Neural cell (in vitro differentiated cells): Measurements from ENCODE around the gene GRIA3. TPM values are rescaled to one million over a fixed set of nuclear protein-coding genes. Genes with fewer than 3 reads are reported as not detected.

Source experiments
- H2AFZ ChIP-seq: fragments of 200-600, 300-800 bp; sonication (generic), shearing (Covaris generic); 2 replicates; pipeline ENCODE4 v1.6.0; 2014; ENCODE audit warnings: low read depth, mild to moderate bottlenecking, antibody characterized with exemption, low read length, moderate library complexity
- H3F3A ChIP-seq: fragments of 200-600 bp; shearing (Covaris generic); 2 replicates; pipeline ENCODE4 v1.6.1; 2016; ENCODE audit warnings: mild to moderate bottlenecking, moderate library complexity, mixed read lengths, antibody characterized with exemption, low read length; ENCODE audit not compliant: insufficient read depth, poor library complexity, severe bottlenecking
- H3K27ac ChIP-seq: fragments of 200-600, 300-800 bp; sonication (generic), shearing (Covaris generic); 2 replicates; pipeline ENCODE4 v1.5.1; 2014; ENCODE audit warnings: mild to moderate bottlenecking, low read length, moderate library complexity
- H3K27me3 ChIP-seq: fragments of 300-800, 200-600 bp; sonication (generic), shearing (Covaris generic); 2 replicates; pipeline ENCODE4 v1.6.0; 2014; ENCODE audit warnings: mild to moderate bottlenecking, low read depth, low read length, moderate library complexity; ENCODE audit not compliant: insufficient read depth
- H3K36me3 ChIP-seq: fragments of 300-800, 200-600 bp; sonication (generic), shearing (Covaris generic); 2 replicates; pipeline ENCODE4 v1.5.1; 2014; ENCODE audit warnings: mild to moderate bottlenecking, antibody characterized with exemption, low read length, moderate library complexity; ENCODE audit not compliant: insufficient read depth
- H3K4me2 ChIP-seq: fragments of 300-800, 200-600 bp; sonication (generic), shearing (Covaris generic); 2 replicates; pipeline ENCODE4 v1.6.0; 2014; ENCODE audit warnings: mild to moderate bottlenecking, low read length
- H3K4me3 ChIP-seq: fragments of 300-800, 200-600 bp; sonication (generic), shearing (Covaris generic); 2 replicates; pipeline ENCODE4 v1.5.1; 2014; ENCODE audit warnings: mild to moderate bottlenecking, low read length, moderate library complexity
- H3K79me2 ChIP-seq: fragments of 200-600 bp; shearing (Covaris generic); replicated peaks from 2 replicates; pipeline ENCODE4 v1.6.0; 2014; ENCODE audit warnings: mild to moderate bottlenecking, low read length, moderate library complexity; ENCODE audit not compliant: insufficient read depth
- H3K9ac ChIP-seq: fragments of 300-800, 200-600 bp; sonication (generic), shearing (Covaris generic); 2 replicates; pipeline ENCODE4 v1.6.1; 2016; ENCODE audit warnings: mild to moderate bottlenecking, low read length, mixed read lengths
- H3K9me2 ChIP-seq: fragments of 200-600 bp; shearing (Covaris generic); 2 replicates; pipeline ENCODE4 v1.6.1; 2016; ENCODE audit warnings: mild to moderate bottlenecking, low read length, mixed read lengths; ENCODE audit not compliant: insufficient read depth
- H3K9me3 ChIP-seq: fragments of 200-600, 300-800 bp; sonication (generic), shearing (Covaris generic); 2 replicates; pipeline ENCODE4 v1.6.1; 2016; ENCODE audit warnings: mild to moderate bottlenecking, mixed run types, low read length, moderate library complexity, mixed read lengths
- H4K20me1 ChIP-seq: fragments of 200-600 bp; shearing (Covaris generic); 2 replicates; pipeline ENCODE4 v1.6.1; 2016; ENCODE audit warnings: mild to moderate bottlenecking, mixed run types; ENCODE audit not compliant: insufficient read depth
- EP300 ChIP-seq: fragments of 450-650 bp; conservative IDR thresholded peaks from 2 replicates; pipeline ENCODE4 v1.6.1; 2014; ENCODE audit warnings: antibody characterized with exemption, mild to moderate bottlenecking, moderate library complexity; ENCODE audit not compliant: poor library complexity, severe bottlenecking
- EZH2 ChIP-seq: fragments of 200-600, 300-800 bp; shearing (Covaris generic), sonication (generic); IDR thresholded peaks from 2 replicates; pipeline ENCODE4 v1.6.1; 2014; ENCODE audit warnings: antibody characterized with exemption, low read length, borderline replicate concordance, mild to moderate bottlenecking; ENCODE audit not compliant: insufficient read depth, poor library complexity, severe bottlenecking
- MXI1 ChIP-seq: fragments of 450-650 bp; conservative IDR thresholded peaks from 2 replicates; pipeline ENCODE4 v1.6.1; 2014; ENCODE audit warnings: antibody characterized with exemption, mild to moderate bottlenecking; ENCODE audit not compliant: poor library complexity, severe bottlenecking
- POLR2AphosphoS5 ChIP-seq: IDR thresholded peaks from 2 replicates; pipeline ENCODE4 v1.6.1; 2012
- RAD21 ChIP-seq: fragments of 450-650 bp; conservative IDR thresholded peaks from 2 replicates; pipeline ENCODE4 v1.6.1; 2014; ENCODE audit warnings: antibody characterized with exemption, mild to moderate bottlenecking, moderate library complexity
- SMC3 ChIP-seq: fragments of 450-650 bp; conservative IDR thresholded peaks from 2 replicates; pipeline ENCODE4 v1.6.1; 2014; ENCODE audit warnings: antibody characterized with exemption, mild to moderate bottlenecking, moderate library complexity; ENCODE audit not compliant: poor library complexity
- TAF1 ChIP-seq: IDR thresholded peaks from 2 replicates; pipeline ENCODE4 v1.6.1; 2012; ENCODE audit warnings: low read depth
- polyA plus RNA-seq: library from polyadenylated mRNA; depleted of rRNA; stranded (reverse); fragments of >200 nt; gene quantifications from 2 replicates; pipeline ENCODE4 v1.2.3, GENCODE V29; 2014
- TF ChIP-seq, protein P1 (sequence below): fragments of 450-650 bp; IDR thresholded peaks from 2 replicates; pipeline ENCODE4 v1.5.1; 2014; ENCODE audit warnings: antibody characterized with exemption, mild to moderate bottlenecking, moderate library complexity; ENCODE audit not compliant: poor library complexity, severe bottlenecking
- TF ChIP-seq, protein P2 (sequence below): IDR thresholded peaks from 2 replicates; pipeline ENCODE4 v1.6.1; 2012; ENCODE audit warnings: borderline replicate concordance

Gene GRIA3
- polyA plus RNA-seq, 1 donor from 2014 or later = 7.8 TPM

DNA sequence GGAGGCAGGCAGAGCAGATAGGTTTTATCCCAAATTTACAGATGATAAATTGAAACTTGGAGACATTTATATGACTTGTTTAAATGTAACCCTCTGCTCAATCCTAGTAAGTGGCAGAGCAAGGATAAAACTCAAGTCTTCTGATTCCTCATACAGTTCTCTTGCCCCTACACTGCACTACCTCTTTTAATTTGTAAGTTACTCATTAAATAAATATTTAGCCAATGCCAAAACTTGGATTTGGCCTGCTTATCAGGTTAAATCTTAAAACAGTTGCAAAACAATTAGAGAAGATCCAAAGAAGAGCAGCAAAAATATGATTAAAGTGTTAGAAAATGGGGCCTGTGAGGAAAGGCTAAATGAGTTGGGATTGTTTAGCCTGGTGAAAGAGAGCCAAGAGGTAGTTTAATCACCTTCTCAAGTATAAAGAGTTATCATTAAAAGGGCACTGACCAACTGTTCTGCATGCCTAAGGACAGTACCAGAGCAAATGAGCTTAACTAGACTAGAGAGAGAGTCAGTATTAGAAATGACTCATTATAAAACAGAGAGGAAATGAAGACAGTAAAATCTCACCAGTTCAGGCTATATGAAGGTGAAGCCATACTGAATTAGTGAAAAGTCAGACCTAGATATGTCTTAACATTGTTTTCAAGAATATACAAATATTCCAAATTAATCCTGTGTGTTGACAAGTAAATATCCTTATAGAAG, 146.3 kb downstream of the GRIA3 start:
- Histone ChIP-seq H2AFZ (no peak overlapping the region), H3K9ac (no peak overlapping the region), H3K27me3 (no peaks in the 10 kb centered on the region), H3K79me2 (no peaks in the 10 kb centered on the region), H3K27ac (no peak overlapping the region), H3K4me3 (no peak overlapping the region), H3F3A (no peaks in the 10 kb centered on the region), H4K20me1 (no peaks in the 10 kb centered on the region), H3K9me2 (no peaks in the 10 kb centered on the region), H3K36me3 (no peaks in the 10 kb centered on the region), H3K4me2 (no peak overlapping the region), H3K9me3 (no peaks in the 10 kb centered on the region)
- no peak for TF ChIP-seq EZH2
- TF ChIP-seq RAD21 = no peak
- TF ChIP-seq POLR2AphosphoS5 = no peak
- no peak for TF ChIP-seq TAF1
- TF ChIP-seq EP300 = no peak
- TF ChIP-seq, protein P1, sequence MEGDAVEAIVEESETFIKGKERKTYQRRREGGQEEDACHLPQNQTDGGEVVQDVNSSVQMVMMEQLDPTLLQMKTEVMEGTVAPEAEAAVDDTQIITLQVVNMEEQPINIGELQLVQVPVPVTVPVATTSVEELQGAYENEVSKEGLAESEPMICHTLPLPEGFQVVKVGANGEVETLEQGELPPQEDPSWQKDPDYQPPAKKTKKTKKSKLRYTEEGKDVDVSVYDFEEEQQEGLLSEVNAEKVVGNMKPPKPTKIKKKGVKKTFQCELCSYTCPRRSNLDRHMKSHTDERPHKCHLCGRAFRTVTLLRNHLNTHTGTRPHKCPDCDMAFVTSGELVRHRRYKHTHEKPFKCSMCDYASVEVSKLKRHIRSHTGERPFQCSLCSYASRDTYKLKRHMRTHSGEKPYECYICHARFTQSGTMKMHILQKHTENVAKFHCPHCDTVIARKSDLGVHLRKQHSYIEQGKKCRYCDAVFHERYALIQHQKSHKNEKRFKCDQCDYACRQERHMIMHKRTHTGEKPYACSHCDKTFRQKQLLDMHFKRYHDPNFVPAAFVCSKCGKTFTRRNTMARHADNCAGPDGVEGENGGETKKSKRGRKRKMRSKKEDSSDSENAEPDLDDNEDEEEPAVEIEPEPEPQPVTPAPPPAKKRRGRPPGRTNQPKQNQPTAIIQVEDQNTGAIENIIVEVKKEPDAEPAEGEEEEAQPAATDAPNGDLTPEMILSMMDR = no peak
- TF ChIP-seq, protein P2, sequence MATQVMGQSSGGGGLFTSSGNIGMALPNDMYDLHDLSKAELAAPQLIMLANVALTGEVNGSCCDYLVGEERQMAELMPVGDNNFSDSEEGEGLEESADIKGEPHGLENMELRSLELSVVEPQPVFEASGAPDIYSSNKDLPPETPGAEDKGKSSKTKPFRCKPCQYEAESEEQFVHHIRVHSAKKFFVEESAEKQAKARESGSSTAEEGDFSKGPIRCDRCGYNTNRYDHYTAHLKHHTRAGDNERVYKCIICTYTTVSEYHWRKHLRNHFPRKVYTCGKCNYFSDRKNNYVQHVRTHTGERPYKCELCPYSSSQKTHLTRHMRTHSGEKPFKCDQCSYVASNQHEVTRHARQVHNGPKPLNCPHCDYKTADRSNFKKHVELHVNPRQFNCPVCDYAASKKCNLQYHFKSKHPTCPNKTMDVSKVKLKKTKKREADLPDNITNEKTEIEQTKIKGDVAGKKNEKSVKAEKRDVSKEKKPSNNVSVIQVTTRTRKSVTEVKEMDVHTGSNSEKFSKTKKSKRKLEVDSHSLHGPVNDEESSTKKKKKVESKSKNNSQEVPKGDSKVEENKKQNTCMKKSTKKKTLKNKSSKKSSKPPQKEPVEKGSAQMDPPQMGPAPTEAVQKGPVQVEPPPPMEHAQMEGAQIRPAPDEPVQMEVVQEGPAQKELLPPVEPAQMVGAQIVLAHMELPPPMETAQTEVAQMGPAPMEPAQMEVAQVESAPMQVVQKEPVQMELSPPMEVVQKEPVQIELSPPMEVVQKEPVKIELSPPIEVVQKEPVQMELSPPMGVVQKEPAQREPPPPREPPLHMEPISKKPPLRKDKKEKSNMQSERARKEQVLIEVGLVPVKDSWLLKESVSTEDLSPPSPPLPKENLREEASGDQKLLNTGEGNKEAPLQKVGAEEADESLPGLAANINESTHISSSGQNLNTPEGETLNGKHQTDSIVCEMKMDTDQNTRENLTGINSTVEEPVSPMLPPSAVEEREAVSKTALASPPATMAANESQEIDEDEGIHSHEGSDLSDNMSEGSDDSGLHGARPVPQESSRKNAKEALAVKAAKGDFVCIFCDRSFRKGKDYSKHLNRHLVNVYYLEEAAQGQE = no peak
- no peak for TF ChIP-seq SMC3
- TF ChIP-seq MXI1 = no peak

DNA sequence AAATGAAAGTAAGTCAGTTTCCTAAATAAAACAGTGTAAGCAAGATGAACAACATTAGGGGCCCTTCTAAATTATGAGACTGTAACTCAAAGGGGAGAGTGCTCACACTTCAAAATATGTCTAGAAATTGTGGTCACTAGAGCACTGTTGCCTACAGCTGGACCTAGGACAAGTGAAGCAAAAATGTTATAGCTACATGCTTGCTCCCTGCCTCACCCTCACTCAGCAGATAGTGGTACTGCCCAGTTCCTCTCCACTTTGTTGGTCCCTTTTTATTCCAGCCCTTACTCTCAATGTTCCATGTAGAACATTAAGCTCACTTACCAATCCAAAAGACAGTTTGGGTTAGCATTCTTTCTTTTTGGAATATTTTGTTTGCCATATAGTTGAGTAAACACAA, 147.3 kb downstream of the GRIA3 start:
- H3K4me3 ChIP-seq = no peak overlapping the region
- no peaks in the 10 kb centered on the region for H4K20me1 ChIP-seq
- TF ChIP-seq, protein P2 = no peak
- no peaks in the 10 kb centered on the region for H3F3A ChIP-seq
- no peaks in the 10 kb centered on the region for H3K9me2 ChIP-seq
- H3K9ac ChIP-seq = no peak overlapping the region
- no peak overlapping the region for H3K4me2 ChIP-seq
- no peaks in the 10 kb centered on the region for H3K27me3 ChIP-seq
- no peaks in the 10 kb centered on the region for H3K79me2 ChIP-seq
- H2AFZ ChIP-seq = no peak overlapping the region
- H3K27ac ChIP-seq = no peak overlapping the region
- H3K36me3 ChIP-seq = no peaks in the 10 kb centered on the region
- no peaks in the 10 kb centered on the region for H3K9me3 ChIP-seq
